Measurements from ENCODE around the gene IL4I1.

GRCh38 chr19:49840736-49841249, 55.9 kb downstream of the IL4I1 start:
- TF ChIP-seq TCF12 (IDR thresholded peaks at IDR 0.05; ENCODE audit: low read depth) (no peak), CREB1 (IDR thresholded peaks at IDR 0.05; ENCODE audit: low read depth) (no peak), RAD21 (IDR thresholded peaks at IDR 0.05; ENCODE audit: low read depth) (no peak), YY1 (IDR thresholded peaks at IDR 0.05; ENCODE audit: low read depth) (no peak), CEBPB (IDR thresholded peaks at IDR 0.05) (no peak), TEAD4 (IDR thresholded peaks at IDR 0.05) (no peak), EP300 (IDR thresholded peaks at IDR 0.05; ENCODE audit: borderline replicate concordance) (no peak), NFIC (IDR thresholded peaks at IDR 0.05) (no peak), EGR1 (IDR thresholded peaks at IDR 0.05) (no peak), TAF1 (IDR thresholded peaks at IDR 0.05; ENCODE audit: low read depth) (no peak), FOXM1 (IDR thresholded peaks at IDR 0.05; ENCODE audit: borderline replicate concordance, low read depth) (no peak)
- TF ChIP-seq, protein P1, sequence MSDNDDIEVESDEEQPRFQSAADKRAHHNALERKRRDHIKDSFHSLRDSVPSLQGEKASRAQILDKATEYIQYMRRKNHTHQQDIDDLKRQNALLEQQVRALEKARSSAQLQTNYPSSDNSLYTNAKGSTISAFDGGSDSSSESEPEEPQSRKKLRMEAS (IDR thresholded peaks at IDR 0.05) = no peak
- TF ChIP-seq, protein P2, sequence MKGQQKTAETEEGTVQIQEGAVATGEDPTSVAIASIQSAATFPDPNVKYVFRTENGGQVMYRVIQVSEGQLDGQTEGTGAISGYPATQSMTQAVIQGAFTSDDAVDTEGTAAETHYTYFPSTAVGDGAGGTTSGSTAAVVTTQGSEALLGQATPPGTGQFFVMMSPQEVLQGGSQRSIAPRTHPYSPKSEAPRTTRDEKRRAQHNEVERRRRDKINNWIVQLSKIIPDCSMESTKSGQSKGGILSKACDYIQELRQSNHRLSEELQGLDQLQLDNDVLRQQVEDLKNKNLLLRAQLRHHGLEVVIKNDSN (IDR thresholded peaks at IDR 0.05) = no peak
- TF ChIP-seq, protein P3, sequence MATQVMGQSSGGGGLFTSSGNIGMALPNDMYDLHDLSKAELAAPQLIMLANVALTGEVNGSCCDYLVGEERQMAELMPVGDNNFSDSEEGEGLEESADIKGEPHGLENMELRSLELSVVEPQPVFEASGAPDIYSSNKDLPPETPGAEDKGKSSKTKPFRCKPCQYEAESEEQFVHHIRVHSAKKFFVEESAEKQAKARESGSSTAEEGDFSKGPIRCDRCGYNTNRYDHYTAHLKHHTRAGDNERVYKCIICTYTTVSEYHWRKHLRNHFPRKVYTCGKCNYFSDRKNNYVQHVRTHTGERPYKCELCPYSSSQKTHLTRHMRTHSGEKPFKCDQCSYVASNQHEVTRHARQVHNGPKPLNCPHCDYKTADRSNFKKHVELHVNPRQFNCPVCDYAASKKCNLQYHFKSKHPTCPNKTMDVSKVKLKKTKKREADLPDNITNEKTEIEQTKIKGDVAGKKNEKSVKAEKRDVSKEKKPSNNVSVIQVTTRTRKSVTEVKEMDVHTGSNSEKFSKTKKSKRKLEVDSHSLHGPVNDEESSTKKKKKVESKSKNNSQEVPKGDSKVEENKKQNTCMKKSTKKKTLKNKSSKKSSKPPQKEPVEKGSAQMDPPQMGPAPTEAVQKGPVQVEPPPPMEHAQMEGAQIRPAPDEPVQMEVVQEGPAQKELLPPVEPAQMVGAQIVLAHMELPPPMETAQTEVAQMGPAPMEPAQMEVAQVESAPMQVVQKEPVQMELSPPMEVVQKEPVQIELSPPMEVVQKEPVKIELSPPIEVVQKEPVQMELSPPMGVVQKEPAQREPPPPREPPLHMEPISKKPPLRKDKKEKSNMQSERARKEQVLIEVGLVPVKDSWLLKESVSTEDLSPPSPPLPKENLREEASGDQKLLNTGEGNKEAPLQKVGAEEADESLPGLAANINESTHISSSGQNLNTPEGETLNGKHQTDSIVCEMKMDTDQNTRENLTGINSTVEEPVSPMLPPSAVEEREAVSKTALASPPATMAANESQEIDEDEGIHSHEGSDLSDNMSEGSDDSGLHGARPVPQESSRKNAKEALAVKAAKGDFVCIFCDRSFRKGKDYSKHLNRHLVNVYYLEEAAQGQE (IDR thresholded peaks at IDR 0.05; ENCODE audit: low read depth) = no peak

Measured in Ishikawa (cell line).